ENCODE data around the gene UMODL1.

GRCh38 chr21:42061986-42062235 is 9.2 kb upstream of the UMODL1 start:
- no peak for TF ChIP-seq CTCF (IDR thresholded peaks at IDR 0.05)
- TF ChIP-seq POLR2A (IDR thresholded peaks at IDR 0.05) = no peak
